Stimulated activated CD4-positive, alpha-beta T cell treated with anti-CD3 and anti-CD28 coated beads, Interleukin-2, amount 100 ng/mL, for 48 hours (primary cell): ENCODE measurements around the gene OR1D2.
"Not testable (repeated sequence)": the region's sequence is repeated elsewhere in the genome, so short reads cannot be mapped to it uniquely, and the experiment has no call there.

Experiments
- DNase-seq, 2 donors: peaks; one replicate each; pipeline ENCODE4 v3.0.0-alpha.2; 2020

OR1D2 gene, protein sequence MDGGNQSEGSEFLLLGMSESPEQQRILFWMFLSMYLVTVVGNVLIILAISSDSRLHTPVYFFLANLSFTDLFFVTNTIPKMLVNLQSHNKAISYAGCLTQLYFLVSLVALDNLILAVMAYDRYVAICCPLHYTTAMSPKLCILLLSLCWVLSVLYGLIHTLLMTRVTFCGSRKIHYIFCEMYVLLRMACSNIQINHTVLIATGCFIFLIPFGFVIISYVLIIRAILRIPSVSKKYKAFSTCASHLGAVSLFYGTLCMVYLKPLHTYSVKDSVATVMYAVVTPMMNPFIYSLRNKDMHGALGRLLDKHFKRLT

DNA sequence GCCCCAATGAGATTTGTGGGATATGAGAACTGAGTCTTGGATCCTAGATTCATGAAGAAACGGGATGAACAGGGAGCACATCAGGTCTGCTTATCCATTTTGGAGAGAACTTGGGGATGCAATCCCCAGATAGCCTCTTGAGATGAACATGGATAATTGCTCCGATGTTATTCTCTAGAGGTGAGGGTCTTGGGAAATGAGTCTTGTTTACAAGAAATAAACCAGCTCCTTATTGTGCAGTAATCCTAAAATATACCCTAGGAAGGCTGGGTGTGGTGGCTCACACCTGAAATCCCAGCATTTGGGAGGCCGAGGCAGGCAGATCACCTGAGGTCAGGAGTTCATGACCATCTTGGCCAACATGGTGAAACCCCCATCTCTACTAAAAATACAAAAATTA is at the start of gene OR1D2:
TSS of gene OR1D2 (minus strand) at position 101 of the 400 bp plus-strand sequence. CDS start 11,426 bp downstream, outside the sequence.
- DNase-seq, result no peak

DNA sequence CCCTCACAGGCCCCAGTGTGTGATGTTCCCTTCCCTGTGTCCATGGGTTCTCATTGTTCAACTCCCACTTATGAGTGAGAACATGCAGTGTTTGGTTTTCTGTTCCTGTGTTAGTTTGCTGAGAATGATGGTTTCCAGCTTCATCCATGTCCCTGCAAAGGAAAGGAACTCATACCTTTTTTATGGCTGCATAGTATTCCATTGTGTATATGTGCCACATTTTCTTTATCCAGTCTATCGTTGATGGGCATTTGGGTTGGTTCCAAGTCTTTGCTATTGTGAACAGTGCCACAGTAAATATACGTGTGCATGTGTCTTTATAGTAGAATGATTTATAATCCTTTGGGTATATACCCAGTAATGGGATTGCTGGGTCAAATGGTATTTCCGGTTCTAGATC is 33.3 kb upstream of the OR1D2 start:
- not testable (repeated sequence) for DNase-seq

DNA sequence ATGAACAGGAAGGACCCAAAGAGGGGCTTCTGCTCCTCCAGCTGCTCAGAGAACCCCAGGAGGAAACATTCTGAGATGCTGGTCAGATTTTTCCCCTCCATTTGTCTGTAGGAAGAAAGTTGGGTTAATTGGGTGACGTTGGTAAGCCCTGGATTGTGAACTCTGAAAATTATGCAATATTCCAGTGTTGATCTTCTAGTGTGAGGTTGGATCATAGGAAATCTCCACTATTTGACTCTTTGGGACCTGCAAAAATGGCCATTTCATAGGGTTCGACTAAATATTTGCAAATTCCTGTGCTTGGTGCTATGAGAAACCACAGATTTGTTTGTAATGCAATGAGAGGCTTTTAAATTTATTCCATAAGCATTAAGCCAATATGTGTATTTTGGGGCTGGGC is 23.2 kb upstream of the OR1D2 start, which contains the start of gene OR1G1:
TSS of gene OR1G1 (minus strand) at position 101 of the 400 bp plus-strand sequence. CDS start at position 101, 0 bp downstream.
- no peak for DNase-seq

DNA sequence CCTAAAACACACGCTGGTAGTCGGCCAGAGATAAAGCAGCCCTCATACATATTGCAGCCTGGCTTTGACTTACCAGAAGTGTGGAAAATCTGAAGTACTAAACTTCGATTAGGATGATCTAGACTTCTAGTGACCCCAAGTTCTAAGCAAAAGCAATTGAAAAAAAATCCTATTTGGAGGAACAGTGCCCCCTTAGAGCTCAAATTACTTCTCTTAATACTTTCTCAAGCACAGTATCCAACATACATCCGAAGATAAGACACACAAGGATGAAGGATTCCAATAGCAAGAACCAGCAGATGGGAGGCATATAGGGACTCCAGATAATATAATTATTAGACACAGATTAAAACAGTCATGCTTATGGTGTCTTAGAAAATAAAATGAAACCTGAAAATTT is 30.4 kb downstream of the OR1D2 start:
- not testable (repeated sequence) for DNase-seq

DNA sequence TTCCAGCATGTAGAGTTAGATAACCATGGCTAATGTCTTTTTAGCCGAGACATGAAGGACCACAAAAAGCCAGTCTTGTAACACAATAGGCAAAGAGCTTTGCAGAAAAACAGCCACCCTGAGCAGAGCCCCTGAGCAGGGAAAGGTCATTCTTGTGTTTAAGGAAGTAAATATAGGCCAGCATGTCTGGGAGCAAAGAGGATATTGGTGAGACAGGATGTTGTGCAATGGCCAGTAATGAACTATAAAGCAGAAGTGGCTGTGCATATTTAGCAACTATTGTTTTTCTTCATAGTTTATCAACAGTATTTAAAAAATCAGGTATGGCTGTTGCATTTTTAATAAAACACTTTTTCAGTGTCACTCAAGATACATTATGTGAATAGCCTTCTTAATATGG is 39.0 kb downstream of the OR1D2 start:
- not testable (repeated sequence) for DNase-seq

DNA sequence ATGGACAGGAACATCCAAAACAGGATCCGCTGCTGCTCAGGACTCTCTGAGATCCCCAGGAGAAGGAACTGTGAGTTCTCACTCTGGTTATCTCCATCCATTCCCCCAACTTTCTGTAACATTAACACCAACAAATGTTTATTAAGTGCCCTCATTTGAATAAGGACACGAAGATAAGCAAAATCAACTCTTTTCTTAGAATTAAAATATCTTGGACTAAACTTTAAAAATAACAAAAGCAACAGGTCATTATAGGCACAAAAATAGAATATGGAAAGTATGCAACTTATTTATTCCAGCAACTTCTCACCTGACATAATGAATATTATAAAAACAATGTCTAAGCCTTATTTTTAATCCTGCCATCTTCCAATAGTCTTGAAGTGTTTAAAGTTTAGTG is 40.7 kb downstream of the OR1D2 start, which contains the start of gene OR1D5:
TSS of gene OR1D5 (minus strand) at position 101 of the 400 bp plus-strand sequence. CDS start at position 101, 0 bp downstream.
- DNase-seq, result not testable (repeated sequence)

DNA sequence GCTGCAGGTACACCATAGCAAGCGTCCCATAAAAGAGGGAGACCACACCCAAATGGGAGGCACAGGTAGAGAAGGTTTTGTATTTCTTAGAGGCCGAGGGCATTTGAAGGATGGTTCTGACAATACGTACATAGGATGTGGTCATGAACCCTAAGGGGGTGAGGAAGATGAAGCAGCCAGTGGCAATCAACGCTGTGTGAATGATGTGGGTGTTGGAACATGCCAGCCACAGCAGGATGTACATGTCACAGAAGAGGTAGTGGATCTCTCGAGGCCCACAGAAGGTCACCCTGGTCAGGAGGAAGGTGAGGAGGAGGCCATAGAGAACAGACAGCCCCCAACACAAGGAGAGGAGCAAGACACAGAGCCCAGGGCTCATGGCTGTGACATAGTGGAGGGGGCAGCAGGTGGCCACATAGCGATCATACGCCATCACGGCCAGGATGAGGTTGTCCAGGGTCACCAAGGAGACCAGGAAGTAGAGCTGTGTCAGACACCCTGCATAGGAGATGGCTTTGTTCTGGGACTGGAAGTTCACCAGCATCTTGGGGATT is 41.3 kb downstream of the OR1D2 start:
- not testable (repeated sequence) for DNase-seq

DNA sequence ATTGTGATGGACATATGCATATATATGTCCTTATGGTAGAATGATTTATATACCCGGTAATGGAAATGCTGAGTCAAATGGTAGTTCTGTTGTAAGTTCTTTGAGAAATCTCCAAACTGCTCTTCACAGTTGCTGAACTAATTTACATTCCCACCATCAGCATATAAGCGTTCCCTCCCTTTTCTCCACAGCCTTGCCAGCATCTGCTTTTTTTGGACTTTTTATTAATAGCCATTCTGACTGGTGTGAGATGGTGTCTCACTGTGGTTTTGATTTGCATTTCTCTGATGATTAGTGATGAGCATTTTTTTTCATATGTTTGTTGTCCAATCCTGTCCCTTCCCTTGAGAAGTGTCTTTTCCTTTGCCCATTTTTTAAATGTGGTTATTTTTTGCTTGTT is 49.4 kb downstream of the OR1D2 start:
- not testable (repeated sequence) for DNase-seq

DNA sequence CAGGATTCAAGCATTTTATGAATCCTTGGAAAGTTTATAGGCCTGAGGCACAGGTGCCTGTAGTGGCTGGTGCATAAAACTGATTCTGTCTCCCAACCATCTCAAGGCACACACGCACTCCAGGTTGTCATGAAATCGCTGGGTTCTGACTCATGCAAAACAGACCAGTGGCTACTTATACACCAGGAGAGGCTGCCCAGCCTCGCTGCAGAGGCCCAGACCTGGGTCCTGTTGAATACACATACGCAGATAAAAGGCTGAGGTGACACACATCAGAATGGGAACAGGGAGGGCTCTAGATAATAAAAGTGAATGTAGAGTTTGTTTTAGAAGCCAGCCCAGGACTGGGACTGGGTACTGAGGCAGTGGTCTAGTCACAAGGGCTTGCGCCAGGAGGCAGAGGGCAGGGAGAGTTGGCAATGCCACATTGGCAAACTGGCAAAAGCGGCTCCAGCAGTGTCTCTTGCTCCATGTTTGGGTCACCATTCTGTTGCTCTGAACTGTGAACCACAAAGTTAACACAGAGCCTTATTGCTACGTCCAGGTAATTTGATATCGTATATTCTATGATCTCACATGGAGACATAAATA is 54.4 kb downstream of the OR1D2 start:
- no peak for DNase-seq

DNA sequence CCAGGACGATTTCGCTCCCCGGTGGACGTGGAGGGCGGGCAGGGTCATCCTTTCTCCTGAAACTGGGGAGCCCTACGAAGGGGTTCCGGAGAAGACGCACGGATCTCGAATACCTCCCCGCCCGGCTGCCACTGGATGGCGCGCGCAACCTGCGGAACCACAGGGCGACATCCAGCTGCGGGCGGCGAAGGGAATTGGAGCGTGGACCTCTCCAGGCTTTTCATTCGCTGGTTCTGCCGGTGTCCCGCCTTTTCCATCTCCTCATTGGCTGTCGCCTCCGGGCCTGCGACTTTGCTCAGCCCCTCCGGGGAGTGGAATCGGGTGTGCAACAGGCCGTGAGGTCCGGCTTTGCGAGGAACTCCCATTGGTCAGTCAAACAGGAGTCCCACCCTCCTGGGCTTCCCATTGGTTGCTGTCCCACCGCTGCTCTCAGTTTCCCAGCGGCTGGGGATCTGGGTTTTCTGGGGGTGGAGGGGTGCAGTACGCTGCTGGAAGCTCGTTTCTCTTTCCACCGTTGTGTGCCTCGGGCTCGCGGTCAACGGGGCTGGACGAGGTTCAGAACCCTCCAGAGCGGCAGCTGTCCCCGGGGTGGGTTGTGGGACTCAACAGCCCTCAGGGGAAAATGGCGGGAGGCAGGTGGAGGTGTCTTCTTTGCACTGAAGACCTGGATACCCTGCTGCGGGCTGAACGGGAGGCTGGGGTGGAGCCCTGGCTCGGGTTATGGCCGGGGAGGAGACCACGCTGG is 55.3 kb downstream of the OR1D2 start:
- DNase-seq, result peak; percentile 89 to 93

DNA sequence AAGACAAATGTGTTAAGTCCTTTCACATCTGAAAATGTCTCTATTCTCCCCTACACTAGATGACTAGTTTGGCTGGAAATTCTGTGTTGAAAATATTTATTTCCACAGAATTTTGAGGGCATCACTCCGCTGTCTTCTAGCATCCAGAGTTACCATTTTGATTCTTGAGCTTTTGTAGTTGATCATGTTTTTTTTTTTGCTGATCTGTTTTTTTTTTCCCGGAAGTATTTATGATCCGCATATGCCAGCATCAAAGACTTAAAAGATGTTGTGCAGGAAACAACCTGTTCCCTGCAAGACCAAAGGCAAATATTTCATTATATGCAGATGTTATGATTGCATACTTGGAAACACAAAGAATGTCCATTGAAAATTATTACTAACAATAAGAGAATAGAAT is 57.5 kb downstream of the OR1D2 start:
- no peak for DNase-seq

DNA sequence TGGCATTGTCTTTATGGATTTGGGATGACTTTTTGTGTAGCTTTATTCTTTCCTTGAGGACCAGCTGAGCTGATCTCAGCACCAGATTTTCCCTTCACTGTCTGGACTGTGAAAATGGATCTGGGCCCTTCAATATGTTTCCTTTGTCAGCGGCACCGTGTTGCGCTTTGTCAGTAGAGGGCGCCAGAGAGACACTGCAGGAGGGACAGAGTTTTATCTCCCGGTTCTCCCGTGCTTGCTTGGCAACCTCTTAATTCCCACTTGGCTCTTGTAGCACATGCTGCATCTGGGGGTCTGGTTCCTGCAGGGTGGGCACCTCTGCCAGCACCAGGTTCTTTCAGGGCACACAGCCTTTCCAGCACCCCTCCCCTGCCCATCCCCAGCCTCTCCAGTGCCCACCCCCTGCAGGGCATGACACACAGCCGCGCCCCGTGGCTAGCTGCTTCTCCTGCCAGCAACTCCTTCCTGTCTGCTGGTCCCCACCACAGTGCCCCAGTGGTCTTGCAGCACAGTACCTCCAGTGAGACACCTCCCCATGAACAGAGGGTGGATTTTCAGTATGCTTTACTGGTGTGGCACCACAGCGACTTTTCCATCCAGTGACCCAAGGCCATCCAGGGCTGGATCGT is 60.4 kb downstream of the OR1D2 start:
- peak; percentile 11 to 37 for DNase-seq

DNA sequence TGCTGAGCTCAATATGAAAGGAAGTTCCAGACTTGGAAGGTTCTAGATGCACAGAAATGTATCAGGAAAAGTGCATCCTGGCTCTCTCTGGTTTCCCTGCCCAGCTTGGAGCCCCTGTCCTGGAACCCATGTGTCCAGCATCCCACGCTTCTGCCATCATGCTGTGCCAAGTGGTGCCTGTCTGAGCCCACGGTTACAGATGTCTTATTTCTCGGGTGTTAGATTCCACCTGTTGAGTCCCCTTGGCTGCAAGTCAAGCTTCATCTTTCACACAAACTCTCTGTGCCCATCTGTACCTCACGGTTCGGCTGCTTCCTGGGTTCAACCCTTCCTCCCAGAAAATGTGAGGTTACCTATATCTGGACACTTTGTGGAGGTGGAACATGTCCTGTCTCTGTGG is 63.3 kb downstream of the OR1D2 start:
- DNase-seq, result no peak

DNA sequence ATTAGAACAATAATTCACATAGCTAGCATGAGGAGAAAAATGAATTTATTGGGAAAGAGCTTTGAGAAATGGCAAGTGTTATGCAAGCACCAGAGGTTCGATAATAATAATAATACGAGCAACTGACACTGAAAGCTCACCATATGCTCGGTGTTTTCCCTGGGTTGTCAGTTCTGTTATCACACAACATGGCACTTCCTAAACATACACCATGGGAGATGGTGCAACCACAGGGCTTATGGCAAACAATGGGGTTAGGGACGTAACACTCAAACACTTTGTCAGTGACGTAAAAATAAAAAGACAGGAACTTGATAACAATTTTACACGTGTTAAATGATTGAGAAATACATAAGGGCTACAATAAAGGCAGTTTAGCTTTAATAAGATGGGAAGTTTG is 64.5 kb downstream of the OR1D2 start:
- DNase-seq, result no peak

DNA sequence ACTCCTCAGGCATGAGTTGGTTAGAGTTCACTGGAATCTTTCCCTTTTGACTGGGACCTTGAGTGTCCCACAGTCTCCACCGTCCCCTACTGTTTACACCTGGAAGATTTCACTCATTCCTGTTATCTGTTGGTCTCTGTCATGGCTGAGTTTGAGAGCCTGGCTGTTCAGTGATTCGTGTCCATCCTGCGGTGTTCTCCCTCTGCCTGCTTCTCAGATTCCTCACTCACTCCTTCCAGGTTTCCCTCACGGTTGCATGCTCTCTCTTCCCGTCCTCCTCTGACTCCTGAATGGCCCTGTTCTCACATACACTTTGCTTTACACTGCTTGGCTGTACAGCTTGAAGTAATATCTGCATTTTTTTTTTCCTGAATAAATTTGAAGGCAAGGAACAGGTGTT is 65.3 kb downstream of the OR1D2 start:
- no peak for DNase-seq
